Liver (tissue), 9 donors: ENCODE results near the gene ACSBG1. TPM values are rescaled to one million over a fixed set of nuclear protein-coding genes. Genes with fewer than 3 reads are reported as not detected.

ENCODE experiments used
- DNase-seq: peaks from one replicate; pipeline ENCODE4 v3.0.0-alpha.2; 2017; ENCODE audit warnings: low spot score
- H3K27ac ChIP-seq, 2 donors: one replicate each; pipeline ENCODE4 v1.7.0; 2013; ENCODE audit warnings: inconsistent platforms in 2 of 2, low read length in 2 of 2, control low read depth in 1 of 2, low read depth in 1 of 2, mild to moderate bottlenecking in 1 of 2
- H3K27me3 ChIP-seq, 4 donors: one replicate each; pipeline versions ENCODE4 v1.6.1 to v1.7.0; 2013; ENCODE audit warnings: low read length in 3 of 4, inconsistent platforms in 1 of 4, mild to moderate bottlenecking in 1 of 4, moderate library complexity in 1 of 4; ENCODE audit not compliant: control insufficient read depth in 4 of 4, insufficient read depth in 4 of 4
- H3K36me3 ChIP-seq, 4 donors: one replicate each; pipeline versions ENCODE4 v1.6.1 to v1.7.0; 2013; ENCODE audit warnings: low read length in 3 of 4, mild to moderate bottlenecking in 3 of 4, low read depth in 1 of 4, moderate library complexity in 1 of 4; ENCODE audit not compliant: control insufficient read depth in 4 of 4, insufficient read depth in 3 of 4
- H3K4me1 ChIP-seq, 4 donors: one replicate each; pipeline versions ENCODE4 v1.6.1 to v1.7.0; 2013; ENCODE audit warnings: low read length in 3 of 4, mild to moderate bottlenecking in 3 of 4, moderate library complexity in 1 of 4; ENCODE audit not compliant: control insufficient read depth in 4 of 4, insufficient read depth in 4 of 4
- H3K4me3 ChIP-seq, 3 donors: one replicate each; pipeline versions ENCODE4 v1.6.1 to v1.7.0; 2013; ENCODE audit warnings: low read length in 3 of 3, control low read depth in 1 of 3, low read depth in 1 of 3, mild to moderate bottlenecking in 1 of 3
- H3K9ac ChIP-seq, 2 donors: one replicate each; pipeline ENCODE4 v1.7.0; 2013; ENCODE audit warnings: low read length in 2 of 2, mild to moderate bottlenecking in 2 of 2, moderate library complexity in 2 of 2, control low read depth in 1 of 2, low read depth in 1 of 2
- H3K9me3 ChIP-seq, 4 donors: one replicate each; pipeline versions ENCODE4 v1.6.1 to v1.7.0; 2013; ENCODE audit warnings: low read length in 3 of 4; ENCODE audit not compliant: control insufficient read depth in 4 of 4
- EGR1 ChIP-seq, 2 donors: IDR thresholded peaks; 2 replicates each; pipeline ENCODE4 v1.6.1; 2016 to 2018; ENCODE audit warnings: antibody characterized with exemption in 2 of 2, low read depth in 2 of 2
- FOXA1 ChIP-seq: IDR thresholded peaks from 2 replicates; pipeline ENCODE4 v1.6.1; 2016; ENCODE audit warnings: antibody characterized with exemption
- FOXA2 ChIP-seq: IDR thresholded peaks from 2 replicates; pipeline ENCODE4 v1.6.1; 2016; ENCODE audit warnings: antibody characterized with exemption
- GABPA ChIP-seq, 2 donors: IDR thresholded peaks in 1 of 2; conservative IDR thresholded peaks in 1 of 2; 2 replicates each; pipeline ENCODE4 v1.6.1; 2016; ENCODE audit warnings: antibody characterized with exemption in 2 of 2, mild to moderate bottlenecking in 1 of 2, moderate library complexity in 1 of 2
- HNF4A ChIP-seq, 2 donors: conservative IDR thresholded peaks; 2 replicates each; pipeline ENCODE4 v1.6.1; 2016; ENCODE audit warnings: antibody characterized with exemption in 2 of 2, mild to moderate bottlenecking in 2 of 2
- HNF4G ChIP-seq: IDR thresholded peaks from 2 replicates; pipeline ENCODE4 v1.6.1; 2016; ENCODE audit warnings: antibody characterized with exemption
- JUND ChIP-seq, 2 donors: IDR thresholded peaks; 2 replicates each; pipeline ENCODE4 v1.6.1; 2016; ENCODE audit warnings: antibody characterized with exemption in 2 of 2
- MAX ChIP-seq: IDR thresholded peaks from 2 replicates; pipeline ENCODE4 v1.6.1; 2016; ENCODE audit warnings: antibody characterized with exemption
- RAD21 ChIP-seq, 2 donors: IDR thresholded peaks; 2 replicates each; pipeline ENCODE4 v1.6.1; 2016; ENCODE audit warnings: antibody characterized with exemption in 2 of 2, mild to moderate bottlenecking in 2 of 2
- REST ChIP-seq: IDR thresholded peaks from 2 replicates; pipeline ENCODE4 v1.6.1; 2016; ENCODE audit warnings: antibody characterized with exemption, mild to moderate bottlenecking
- RXRA ChIP-seq, 2 donors: IDR thresholded peaks; 2 replicates each; pipeline ENCODE4 v1.6.1; 2017 to 2018; ENCODE audit warnings: antibody characterized with exemption in 2 of 2, mild to moderate bottlenecking in 1 of 2
- SP1 ChIP-seq: IDR thresholded peaks from 2 replicates; pipeline ENCODE4 v1.6.1; 2018; ENCODE audit warnings: antibody characterized with exemption, mild to moderate bottlenecking
- YY1 ChIP-seq: IDR thresholded peaks from 2 replicates; pipeline ENCODE4 v1.6.1; 2016; ENCODE audit warnings: antibody characterized with exemption, mild to moderate bottlenecking
- WGBS: extraction: QIAGEN DNeasy Blood & Tissue Kit; methylation state at CpG from one replicate; pipeline ENCODE4 v1.1.7; 2013; 5-methylcytosine and 5-hydroxymethylcytosine counted together
- polyA plus RNA-seq, 2 donors: library from polyadenylated mRNA; stranded (reverse) in 1 of 2; unstranded in 1 of 2; fragments of 200-250 nt in 1 of 2; fragments of >200 nt in 1 of 2; fragmentation: Nextera tagmentation in 1 of 2; extraction: Ambion mirVana in 1 of 2; gene quantifications; one replicate each; pipeline versions ENCODE4 v1.2.1 to v1.2.3, GENCODE V29; 2013 to 2015
- total RNA-seq, 2 donors: library from RNA; depleted of rRNA; stranded (reverse); fragments of >200 nt; gene quantifications; one replicate each; pipeline ENCODE4 v1.2.3, GENCODE V29; 2014
- TF ChIP-seq, protein P1 (sequence below): fragments of 150-350 bp; IDR thresholded peaks from 2 replicates; pipeline ENCODE4 v1.5.1; 2017; ENCODE audit warnings: improper control_type of control experiment, low read depth, low read length; ENCODE audit not compliant: missing input control
- TF ChIP-seq, protein P2 (sequence below): IDR thresholded peaks from 2 replicates; pipeline ENCODE4 v1.6.1; 2016; ENCODE audit warnings: antibody characterized with exemption
- TF ChIP-seq, protein P3 (sequence below): IDR thresholded peaks from 2 replicates; pipeline ENCODE4 v1.6.1; 2016; ENCODE audit warnings: antibody characterized with exemption
- donor health status: healthy.
- donor health status: healthy.
- donor health status: healthy.
- donor health status: healthy.
- donor health status: healthy.

Gene ACSBG1
- total and polyA plus RNA-seq, 4 donors = under 0.01 to 3.8 (median 0.15) TPM

- H3K4me3 ChIP-seq = no peak overlapping the region
- H3K9ac ChIP-seq = no peak overlapping the region
- no peaks in the 10 kb centered on the region for H3K9me3 ChIP-seq
- peaks cover 8 to 40% (median 24%) of the 10 kb centered on the region in 4 donors for H3K36me3 ChIP-seq
- no peaks in the 10 kb centered on the region for H3K4me1 ChIP-seq
- no peaks in the 10 kb centered on the region for H3K27me3 ChIP-seq
- H3K27ac ChIP-seq = no peak overlapping the region
- WGBS = 97% methylated on average over 13 of the region's 13 CpGs
- no peak for DNase-seq
- TF ChIP-seq SP1 (no peak), YY1 (no peak), RXRA (IDR thresholded peaks at IDR 0.05) (no peak), GABPA (IDR thresholded peaks at IDR 0.05 in 1 of 2, conservative IDR thresholded peaks at IDR 0.05 in 1 of 2) (no peak), EGR1 (IDR thresholded peaks at IDR 0.05; ENCODE audit: low read depth in 2 of 2) (no peak), RAD21 (IDR thresholded peaks at IDR 0.05) (no peak), HNF4A (conservative IDR thresholded peaks at IDR 0.05) (no peak)
- TF ChIP-seq, protein P1, sequence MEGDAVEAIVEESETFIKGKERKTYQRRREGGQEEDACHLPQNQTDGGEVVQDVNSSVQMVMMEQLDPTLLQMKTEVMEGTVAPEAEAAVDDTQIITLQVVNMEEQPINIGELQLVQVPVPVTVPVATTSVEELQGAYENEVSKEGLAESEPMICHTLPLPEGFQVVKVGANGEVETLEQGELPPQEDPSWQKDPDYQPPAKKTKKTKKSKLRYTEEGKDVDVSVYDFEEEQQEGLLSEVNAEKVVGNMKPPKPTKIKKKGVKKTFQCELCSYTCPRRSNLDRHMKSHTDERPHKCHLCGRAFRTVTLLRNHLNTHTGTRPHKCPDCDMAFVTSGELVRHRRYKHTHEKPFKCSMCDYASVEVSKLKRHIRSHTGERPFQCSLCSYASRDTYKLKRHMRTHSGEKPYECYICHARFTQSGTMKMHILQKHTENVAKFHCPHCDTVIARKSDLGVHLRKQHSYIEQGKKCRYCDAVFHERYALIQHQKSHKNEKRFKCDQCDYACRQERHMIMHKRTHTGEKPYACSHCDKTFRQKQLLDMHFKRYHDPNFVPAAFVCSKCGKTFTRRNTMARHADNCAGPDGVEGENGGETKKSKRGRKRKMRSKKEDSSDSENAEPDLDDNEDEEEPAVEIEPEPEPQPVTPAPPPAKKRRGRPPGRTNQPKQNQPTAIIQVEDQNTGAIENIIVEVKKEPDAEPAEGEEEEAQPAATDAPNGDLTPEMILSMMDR = no peak
- TF ChIP-seq, protein P2, sequence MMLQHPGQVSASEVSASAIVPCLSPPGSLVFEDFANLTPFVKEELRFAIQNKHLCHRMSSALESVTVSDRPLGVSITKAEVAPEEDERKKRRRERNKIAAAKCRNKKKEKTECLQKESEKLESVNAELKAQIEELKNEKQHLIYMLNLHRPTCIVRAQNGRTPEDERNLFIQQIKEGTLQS = no peak
These were observed 46.1 kb upstream of the ACSBG1 start for GRCh38 chr15:78280319-78281072.

- H3K27ac ChIP-seq = no peak overlapping the region
- no peak for TF ChIP-seq HNF4G
- no peak for TF ChIP-seq JUND (IDR thresholded peaks at IDR 0.05)
- TF ChIP-seq FOXA1 = no peak
- TF ChIP-seq, protein P3, sequence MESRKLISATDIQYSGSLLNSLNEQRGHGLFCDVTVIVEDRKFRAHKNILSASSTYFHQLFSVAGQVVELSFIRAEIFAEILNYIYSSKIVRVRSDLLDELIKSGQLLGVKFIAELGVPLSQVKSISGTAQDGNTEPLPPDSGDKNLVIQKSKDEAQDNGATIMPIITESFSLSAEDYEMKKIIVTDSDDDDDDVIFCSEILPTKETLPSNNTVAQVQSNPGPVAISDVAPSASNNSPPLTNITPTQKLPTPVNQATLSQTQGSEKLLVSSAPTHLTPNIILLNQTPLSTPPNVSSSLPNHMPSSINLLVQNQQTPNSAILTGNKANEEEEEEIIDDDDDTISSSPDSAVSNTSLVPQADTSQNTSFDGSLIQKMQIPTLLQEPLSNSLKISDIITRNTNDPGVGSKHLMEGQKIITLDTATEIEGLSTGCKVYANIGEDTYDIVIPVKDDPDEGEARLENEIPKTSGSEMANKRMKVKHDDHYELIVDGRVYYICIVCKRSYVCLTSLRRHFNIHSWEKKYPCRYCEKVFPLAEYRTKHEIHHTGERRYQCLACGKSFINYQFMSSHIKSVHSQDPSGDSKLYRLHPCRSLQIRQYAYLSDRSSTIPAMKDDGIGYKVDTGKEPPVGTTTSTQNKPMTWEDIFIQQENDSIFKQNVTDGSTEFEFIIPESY = no peak
- no peak for TF ChIP-seq EGR1 (IDR thresholded peaks at IDR 0.05; ENCODE audit: low read depth in 2 of 2)
- no peak for TF ChIP-seq MAX
- TF ChIP-seq FOXA2 = no peak
- TF ChIP-seq GABPA (IDR thresholded peaks at IDR 0.05 in 1 of 2, conservative IDR thresholded peaks at IDR 0.05 in 1 of 2) = no peak
- TF ChIP-seq, protein P2 = no peak
- no peak for TF ChIP-seq RXRA (IDR thresholded peaks at IDR 0.05)
- TF ChIP-seq RAD21 (IDR thresholded peaks at IDR 0.05) = no peak
- TF ChIP-seq REST = no peak
- TF ChIP-seq SP1 = no peak
- peaks cover 0 to 11% (median 4%) of the 10 kb centered on the region in 4 donors for H3K36me3 ChIP-seq
- peak; percentile 73 for DNase-seq
- H3K27me3 ChIP-seq = no peaks in the 10 kb centered on the region
- H3K4me3 ChIP-seq = no peak overlapping the region
- WGBS = 93% methylated on average over 6 of the region's 6 CpGs
- no peaks in the 10 kb centered on the region for H3K4me1 ChIP-seq
- no peak overlapping the region for H3K9ac ChIP-seq
- H3K9me3 ChIP-seq = no peaks in the 10 kb centered on the region
These were observed 41.9 kb upstream of the ACSBG1 start for GRCh38 chr15:78276064-78276943.
